Measurements from ENCODE around the gene ITGB4. TPM values are rescaled to one million over a fixed set of nuclear protein-coding genes. Genes with fewer than 3 reads are reported as not detected.
A peak's percentile ranks its signal among the peaks of the same experiment; 100 is the strongest.

Gene ITGB4
- total RNA-seq, 1 donor = 0.10 TPM

- H3K9me3 ChIP-seq (ENCODE audit: low read depth, low read length) = no peaks in the 10 kb centered on the region
- peaks cover 19% of the 10 kb centered on the region for H3K4me1 ChIP-seq (ENCODE audit: insufficient read depth, low read length)
- H3K27me3 ChIP-seq (ENCODE audit: insufficient read depth, low read length) = no peaks in the 10 kb centered on the region
- no peak overlapping the region for H3K4me3 ChIP-seq (ENCODE audit: low read length)
Measured at GRCh38 chr17:75763269-75763607, 42.0 kb downstream of the ITGB4 start.

GRCh38 chr17:75763613-75764416 is 42.6 kb downstream of the ITGB4 start:
- peak overlapping the region; percentile 58 for H3K4me3 ChIP-seq (ENCODE audit: low read length)
- no peaks in the 10 kb centered on the region for H3K27me3 ChIP-seq (ENCODE audit: insufficient read depth, low read length)

GRCh38 chr17:75764417-75764710 is 43.1 kb downstream of the ITGB4 start:
- peaks cover 19% of the 10 kb centered on the region for H3K4me1 ChIP-seq (ENCODE audit: insufficient read depth, low read length)
- H3K4me3 ChIP-seq (ENCODE audit: low read length) = peak overlapping the region; percentile 58
- no peaks in the 10 kb centered on the region for H3K9me3 ChIP-seq (ENCODE audit: low read depth, low read length)
- H3K27me3 ChIP-seq (ENCODE audit: insufficient read depth, low read length) = no peaks in the 10 kb centered on the region

More at GRCh38 chr17:75763613-75764416, 42.6 kb downstream of the ITGB4 start:
- Histone ChIP-seq H3K4me1 (ENCODE audit: insufficient read depth, low read length) (peaks cover 19% of the 10 kb centered on the region), H3K9me3 (ENCODE audit: low read depth, low read length) (no peaks in the 10 kb centered on the region)

DNA sequence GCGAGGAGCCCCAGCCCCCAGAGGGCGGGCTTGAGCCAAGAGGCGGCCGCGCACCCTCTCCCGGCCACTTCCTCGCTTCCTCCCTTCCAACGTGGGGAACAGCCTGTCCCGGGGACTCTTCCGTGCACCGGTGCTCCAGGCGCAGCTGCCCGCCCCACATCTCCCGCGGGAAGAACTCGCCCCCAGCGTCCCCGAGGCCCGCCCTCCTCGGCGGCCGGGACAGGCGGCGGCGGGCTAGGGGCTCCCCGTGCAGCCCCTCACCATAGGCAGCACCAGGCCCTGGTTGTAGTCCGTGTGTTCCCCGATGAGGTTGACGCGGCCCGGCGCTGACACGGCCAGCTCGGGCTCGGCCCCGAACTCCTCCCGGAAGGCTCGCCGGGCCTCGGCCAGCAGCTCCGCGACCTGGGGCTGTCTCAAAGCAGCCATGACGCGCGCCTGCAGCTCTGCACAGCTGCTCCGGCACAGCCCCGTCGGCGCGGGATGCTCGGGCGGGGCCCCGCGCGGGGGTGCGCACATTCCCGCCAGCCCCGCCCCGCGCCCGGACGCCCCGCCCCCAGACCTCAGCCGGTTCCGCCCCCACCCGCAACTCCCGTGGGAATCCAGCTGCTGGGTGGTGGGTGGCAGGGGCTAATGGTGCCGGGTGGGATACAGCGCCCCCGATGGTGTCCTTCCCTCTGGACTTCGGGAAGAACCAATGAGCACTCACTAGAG is 43.6 kb downstream of the ITGB4 start, which contains the start of gene GALK1:
Gene GALK1 (minus strand): TSS at position 482 of the 711 bp plus-strand sequence. CDS start 56 bp downstream, at position 426.
- Histone ChIP-seq H3K4me3 (ENCODE audit: low read length) (peak within 1 kb of the TSS; percentile 58), H3K9me3 (ENCODE audit: low read depth, low read length) (no peaks in the 10 kb centered on the region), H3K27me3 (ENCODE audit: insufficient read depth, low read length) (no peaks in the 10 kb centered on the region), H3K4me1 (ENCODE audit: insufficient read depth, low read length) (peaks cover 19% of the 10 kb centered on the region)

GRCh38 chr17:75765981-75766380 is 44.7 kb downstream of the ITGB4 start:
- Histone ChIP-seq H3K4me3 (ENCODE audit: low read length) (no peak overlapping the region), H3K4me1 (ENCODE audit: insufficient read depth, low read length) (peaks cover 19% of the 10 kb centered on the region), H3K27me3 (ENCODE audit: insufficient read depth, low read length) (no peaks in the 10 kb centered on the region), H3K9me3 (ENCODE audit: low read depth, low read length) (no peaks in the 10 kb centered on the region)

- Histone ChIP-seq H3K27me3 (ENCODE audit: insufficient read depth, low read length) (no peaks in the 10 kb centered on the region), H3K4me1 (ENCODE audit: insufficient read depth, low read length) (peaks cover 19% of the 10 kb centered on the region), H3K4me3 (ENCODE audit: low read length) (no peak overlapping the region), H3K9me3 (ENCODE audit: low read depth, low read length) (no peaks in the 10 kb centered on the region)
Measured at GRCh38 chr17:75767881-75768280, 46.6 kb downstream of the ITGB4 start.

- Histone ChIP-seq H3K9me3 (ENCODE audit: low read depth, low read length) (no peaks in the 10 kb centered on the region), H3K4me1 (ENCODE audit: insufficient read depth, low read length) (peaks cover 5% of the 10 kb centered on the region), H3K4me3 (ENCODE audit: low read length) (no peak overlapping the region), H3K27me3 (ENCODE audit: insufficient read depth, low read length) (no peaks in the 10 kb centered on the region)
Measured at GRCh38 chr17:75769536-75769935, 48.3 kb downstream of the ITGB4 start.

DNA sequence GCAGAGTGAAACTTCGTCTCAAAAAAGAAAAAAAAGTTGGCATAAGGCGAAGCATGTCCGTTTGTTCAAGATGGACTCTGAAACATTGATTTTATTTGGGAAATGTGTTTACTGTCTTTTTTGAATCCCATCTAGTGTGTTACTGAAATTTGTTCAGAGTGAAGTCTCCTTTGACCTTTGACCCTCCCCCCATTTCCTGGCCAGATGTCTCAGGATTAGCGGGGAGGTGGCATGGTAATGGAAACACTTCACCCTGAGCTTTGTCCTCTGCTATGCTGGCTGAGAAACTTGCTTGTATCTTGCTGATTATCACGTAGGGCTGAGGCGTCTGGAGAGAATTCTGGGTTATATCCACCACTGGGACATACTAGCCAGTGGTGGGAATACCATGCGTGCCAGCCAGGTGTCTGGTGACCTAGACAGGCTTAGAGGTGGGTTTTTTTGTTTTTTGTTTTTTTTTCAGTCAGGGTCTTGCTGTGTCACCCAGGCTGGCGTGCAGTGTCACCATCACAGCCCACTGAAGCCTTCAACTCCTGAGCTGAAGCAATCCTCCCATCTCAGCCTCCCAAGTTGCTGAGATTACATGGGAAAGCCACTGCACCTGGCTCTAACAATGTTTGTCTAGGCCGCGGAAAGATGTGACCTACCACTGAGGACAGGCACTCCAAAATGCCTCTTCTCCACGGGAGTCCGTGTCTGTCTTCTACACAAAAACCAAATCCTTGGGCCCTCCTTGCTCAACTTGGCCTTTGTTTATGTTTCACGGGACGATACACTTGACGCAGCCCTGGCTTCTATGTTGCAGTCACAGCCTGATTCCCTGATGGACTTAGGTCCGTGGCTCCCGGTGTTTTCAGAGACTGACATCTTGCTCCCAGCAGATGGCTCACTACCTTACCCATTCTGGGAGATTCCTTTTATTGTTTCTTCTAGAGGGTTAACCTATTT is 50.3 kb downstream of the ITGB4 start:
- Histone ChIP-seq H3K27me3 (ENCODE audit: insufficient read depth, low read length) (no peaks in the 10 kb centered on the region), H3K4me3 (ENCODE audit: low read length) (no peak overlapping the region), H3K9me3 (ENCODE audit: low read depth, low read length) (no peaks in the 10 kb centered on the region), H3K4me1 (ENCODE audit: insufficient read depth, low read length) (peaks cover 9% of the 10 kb centered on the region)

- peaks cover 22% of the 10 kb centered on the region for H3K4me1 ChIP-seq (ENCODE audit: insufficient read depth, low read length)
- H3K27me3 ChIP-seq (ENCODE audit: insufficient read depth, low read length) = no peaks in the 10 kb centered on the region
- H3K9me3 ChIP-seq (ENCODE audit: low read depth, low read length) = no peaks in the 10 kb centered on the region
- no peak overlapping the region for H3K4me3 ChIP-seq (ENCODE audit: low read length)
Measured at GRCh38 chr17:75773121-75773807, 52.0 kb downstream of the ITGB4 start.

DNA sequence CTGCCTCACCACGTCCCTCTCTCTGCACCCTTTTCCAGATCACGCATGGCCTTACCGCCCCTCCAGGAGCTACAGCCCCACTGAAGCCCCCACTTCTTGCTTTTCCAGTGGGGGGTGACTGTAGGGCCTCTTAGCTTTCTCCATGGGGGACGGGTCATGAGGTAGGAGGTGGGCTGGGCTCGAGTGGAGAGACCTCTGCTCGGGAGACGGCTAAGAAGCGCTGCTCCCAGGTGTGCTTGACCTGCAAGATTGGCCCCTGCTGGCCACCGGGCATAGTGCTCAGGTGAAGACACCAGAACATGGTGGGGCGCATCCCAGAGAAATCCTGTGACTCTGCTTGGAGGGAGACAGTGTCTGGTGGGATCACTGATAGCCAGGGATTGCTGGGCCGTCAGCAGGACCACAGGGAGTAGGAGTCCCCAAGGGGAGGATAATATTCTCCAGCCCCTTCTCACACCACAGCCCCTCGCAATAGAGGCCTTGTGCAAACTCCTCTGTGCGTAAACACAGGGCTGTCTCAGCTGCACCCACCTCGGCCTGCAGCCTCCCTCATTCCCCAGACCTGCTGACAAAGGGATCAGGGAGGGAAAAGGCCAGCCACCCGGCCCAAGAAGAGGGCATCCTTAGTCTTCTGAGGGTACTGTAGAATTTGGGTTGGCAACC is 52.7 kb downstream of the ITGB4 start:
- Histone ChIP-seq H3K27me3 (ENCODE audit: insufficient read depth, low read length) (no peaks in the 10 kb centered on the region), H3K9me3 (ENCODE audit: low read depth, low read length) (no peaks in the 10 kb centered on the region), H3K4me3 (ENCODE audit: low read length) (no peak overlapping the region), H3K4me1 (ENCODE audit: insufficient read depth, low read length) (peaks cover 25% of the 10 kb centered on the region)

DNA sequence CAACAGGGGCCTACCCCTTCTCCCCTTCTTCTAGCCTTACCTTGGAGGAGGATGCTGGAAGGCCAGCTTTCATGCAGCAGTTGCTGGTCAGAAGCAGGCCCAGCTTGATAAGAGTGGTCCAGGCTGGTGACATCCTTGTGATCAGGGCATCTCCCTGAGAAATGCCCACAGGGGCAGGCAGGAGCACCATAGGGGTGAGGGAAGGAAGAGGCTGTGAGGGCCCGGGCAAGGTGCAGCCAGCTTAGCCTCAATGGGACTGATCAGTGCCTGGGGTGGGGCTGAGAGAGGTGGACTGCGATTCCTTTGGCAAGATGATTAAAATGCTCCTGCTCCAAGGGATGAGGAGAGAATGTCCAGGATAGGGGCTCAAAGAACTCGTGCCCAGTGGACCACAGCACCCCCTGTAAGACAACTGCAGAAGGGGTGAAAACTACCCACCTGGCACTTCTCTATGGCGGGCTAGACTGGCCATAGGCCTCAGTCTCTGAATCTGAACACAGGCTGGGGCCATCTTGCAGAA is 53.3 kb downstream of the ITGB4 start:
- Histone ChIP-seq H3K4me3 (ENCODE audit: low read length) (no peak overlapping the region), H3K4me1 (ENCODE audit: insufficient read depth, low read length) (peaks cover 25% of the 10 kb centered on the region)

DNA sequence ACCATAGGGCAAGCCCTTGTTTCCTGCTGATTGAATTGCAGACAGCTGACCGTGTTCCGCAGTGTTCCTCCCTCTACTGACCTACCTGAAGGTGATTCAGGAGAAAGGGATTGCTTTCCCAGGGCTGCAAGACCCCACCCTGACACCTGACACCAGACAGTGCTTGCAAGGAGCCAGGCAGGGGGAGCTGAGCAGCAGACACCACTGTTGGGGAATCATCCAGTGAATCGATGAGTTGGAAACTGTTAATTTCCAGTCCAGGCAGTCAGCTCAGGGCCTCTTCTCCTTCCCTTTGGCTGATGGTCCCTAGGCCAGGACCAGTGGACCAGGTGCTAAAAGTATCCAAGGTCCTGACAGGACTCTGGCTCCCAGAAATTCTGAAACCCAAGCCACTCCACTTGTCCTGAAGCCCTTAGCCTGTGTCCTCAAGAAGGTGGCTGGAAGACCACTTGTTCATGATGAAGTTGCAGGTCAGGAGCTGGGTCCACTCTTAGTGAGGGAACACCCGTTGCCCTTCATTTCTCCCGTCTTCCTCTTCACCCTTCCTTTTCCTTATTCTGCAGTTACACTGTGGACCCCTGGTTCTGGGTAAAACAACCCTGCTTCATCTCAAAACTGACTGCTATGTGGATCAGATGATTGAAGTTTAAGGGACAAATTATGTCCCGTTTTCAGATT is 53.9 kb downstream of the ITGB4 start:
- H3K27me3 ChIP-seq (ENCODE audit: insufficient read depth, low read length) = no peaks in the 10 kb centered on the region
- H3K4me1 ChIP-seq (ENCODE audit: insufficient read depth, low read length) = peaks cover 28% of the 10 kb centered on the region
- no peaks in the 10 kb centered on the region for H3K9me3 ChIP-seq (ENCODE audit: low read depth, low read length)
- H3K4me3 ChIP-seq (ENCODE audit: low read length) = no peak overlapping the region

More for the DNA sequence above, 53.3 kb downstream of the ITGB4 start:
- no peaks in the 10 kb centered on the region for H3K9me3 ChIP-seq (ENCODE audit: low read depth, low read length)
- H3K27me3 ChIP-seq (ENCODE audit: insufficient read depth, low read length) = no peaks in the 10 kb centered on the region

DNA sequence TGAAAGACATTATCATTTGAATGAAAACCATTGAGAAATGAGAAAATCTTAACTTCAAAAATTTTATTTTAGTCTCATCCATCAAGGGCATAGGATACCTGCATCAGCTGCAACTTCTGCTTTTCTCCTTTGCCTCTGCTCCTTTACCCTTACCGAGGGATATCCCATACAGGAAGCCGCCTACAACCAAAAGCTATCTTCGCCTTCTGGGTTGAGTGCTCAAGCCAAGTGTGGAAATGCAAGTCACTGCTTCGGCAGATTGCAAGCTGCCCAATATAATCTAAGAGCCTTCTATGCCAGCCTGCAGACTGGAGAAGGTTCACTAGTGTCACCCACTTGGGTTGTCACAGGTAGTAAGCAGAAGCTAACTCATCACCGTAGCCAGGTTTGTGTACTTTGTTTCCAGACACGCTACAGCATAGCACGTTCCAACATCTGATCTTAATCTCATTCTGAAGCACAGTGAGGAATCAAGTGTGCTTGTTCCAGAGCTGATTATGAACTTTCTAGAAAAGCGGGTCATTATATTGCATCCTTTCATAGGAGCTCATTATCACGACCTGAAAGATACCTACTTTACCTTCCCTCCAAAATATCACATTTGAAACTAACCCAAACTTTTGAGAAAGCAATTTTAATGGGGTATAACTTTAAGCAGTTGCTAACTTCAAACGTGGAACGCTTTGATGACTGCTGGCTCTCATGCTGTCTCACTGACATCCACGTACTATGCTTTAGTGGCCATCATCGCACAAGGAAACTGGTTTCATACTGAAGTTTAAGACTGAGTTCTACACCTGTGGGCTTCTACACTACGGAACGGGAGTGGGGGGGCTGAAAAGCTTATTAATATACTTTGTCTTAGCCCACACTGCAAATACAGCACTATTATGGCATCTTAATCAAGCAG is 55.4 kb downstream of the ITGB4 start:
- Histone ChIP-seq H3K27me3 (ENCODE audit: insufficient read depth, low read length) (no peaks in the 10 kb centered on the region), H3K4me1 (ENCODE audit: insufficient read depth, low read length) (peaks cover 32% of the 10 kb centered on the region), H3K9me3 (ENCODE audit: low read depth, low read length) (no peaks in the 10 kb centered on the region), H3K4me3 (ENCODE audit: low read length) (peak overlapping the region; percentile 99)

All from mononuclear cell (primary cell).